OCI-LY1 (cell line): Measurements from ENCODE around the gene CPEB2.

Experiments used
- H2AFZ ChIP-seq: fragments of 200-600 bp; sonication (generic), shearing (Covaris generic); 2 replicates; pipeline ENCODE4 v1.6.0; 2014; ENCODE audit warnings: antibody characterized with exemption, mild to moderate bottlenecking, low read length
- H3F3A ChIP-seq: fragments of 200-600 bp; sonication (generic), shearing (Covaris generic); 2 replicates; pipeline ENCODE4 v1.6.0; 2014; ENCODE audit warnings: mild to moderate bottlenecking, antibody characterized with exemption, low read length, moderate library complexity; ENCODE audit not compliant: insufficient read depth
- H3K27ac ChIP-seq: fragments of 200-600 bp; sonication (generic); 2 replicates; pipeline ENCODE4 v1.5.1; 2014; ENCODE audit warnings: low read length, mixed run types, mild to moderate bottlenecking, low read depth; ENCODE audit not compliant: poor library complexity, severe bottlenecking
- H3K27me3 ChIP-seq: fragments of 200-600 bp; sonication (generic); 2 replicates; pipeline ENCODE4 v1.6.0; 2014; ENCODE audit warnings: antibody characterized with exemption, mild to moderate bottlenecking, low read length, moderate library complexity; ENCODE audit not compliant: insufficient read depth
- H3K36me3 ChIP-seq: fragments of 200-600 bp; sonication (generic); 2 replicates; pipeline ENCODE4 v1.6.1; 2014; ENCODE audit warnings: mild to moderate bottlenecking, antibody characterized with exemption, low read length, moderate library complexity, mixed read lengths; ENCODE audit not compliant: insufficient read depth
- H3K4me1 ChIP-seq: fragments of 200-600 bp; sonication (generic); 2 replicates; pipeline ENCODE4 v1.5.1; 2014; ENCODE audit warnings: mild to moderate bottlenecking, low read length, moderate library complexity; ENCODE audit not compliant: insufficient read depth, severe bottlenecking
- H3K4me2 ChIP-seq: fragments of 200-600 bp; sonication (generic), shearing (Covaris generic); 2 replicates; pipeline ENCODE4 v1.6.1; 2014; ENCODE audit warnings: low read length
- H3K4me3 ChIP-seq: fragments of 200-600 bp; sonication (generic); 2 replicates; pipeline ENCODE4 v1.5.1; 2014; ENCODE audit warnings: low read length, low read depth, mild to moderate bottlenecking, mixed read lengths; ENCODE audit not compliant: poor library complexity, severe bottlenecking
- H3K79me2 ChIP-seq: fragments of 200-600 bp; shearing (Covaris generic); 2 replicates; pipeline ENCODE4 v1.6.1; 2016; ENCODE audit warnings: mixed run types, low read length, mixed read lengths; ENCODE audit not compliant: insufficient read depth
- H3K9ac ChIP-seq: fragments of 200-600 bp; sonication (generic), shearing (Covaris generic); 2 replicates; pipeline ENCODE4 v1.6.1; 2014; ENCODE audit warnings: mild to moderate bottlenecking, low read length, mixed read lengths
- H3K9me2 ChIP-seq: fragments of 200-600 bp; sonication (generic), shearing (Covaris generic); 2 replicates; pipeline ENCODE4 v1.6.1; 2014; ENCODE audit warnings: low read depth, mild to moderate bottlenecking, low read length, mixed read lengths
- H3K9me3 ChIP-seq: fragments of 200-600 bp; shearing (Covaris generic); 2 replicates; pipeline ENCODE4 v1.6.1; 2014; ENCODE audit warnings: low read length, mixed read lengths
- H4K20me1 ChIP-seq: fragments of 200-600 bp; sonication (generic), shearing (Covaris generic); 2 replicates; pipeline ENCODE4 v1.6.0; 2016; ENCODE audit warnings: mild to moderate bottlenecking, low read length; ENCODE audit not compliant: insufficient read depth
- EZH2 ChIP-seq: fragments of 200-600 bp; sonication (generic), shearing (Covaris generic); IDR thresholded peaks from 2 replicates; pipeline ENCODE4 v1.8.0; 2017; ENCODE audit warnings: borderline replicate concordance, mixed run types, mild to moderate bottlenecking, antibody characterized with exemption, low read length, moderate library complexity, mixed read lengths
- TF ChIP-seq, protein P1 (sequence below): fragments of 200-600 bp; sonication (generic), shearing (Covaris generic); IDR thresholded peaks from 2 replicates; pipeline ENCODE4 v1.5.1; 2017; ENCODE audit warnings: mild to moderate bottlenecking, antibody characterized with exemption, low read length, moderate library complexity, mixed read lengths

CPEB2 gene

DNA sequence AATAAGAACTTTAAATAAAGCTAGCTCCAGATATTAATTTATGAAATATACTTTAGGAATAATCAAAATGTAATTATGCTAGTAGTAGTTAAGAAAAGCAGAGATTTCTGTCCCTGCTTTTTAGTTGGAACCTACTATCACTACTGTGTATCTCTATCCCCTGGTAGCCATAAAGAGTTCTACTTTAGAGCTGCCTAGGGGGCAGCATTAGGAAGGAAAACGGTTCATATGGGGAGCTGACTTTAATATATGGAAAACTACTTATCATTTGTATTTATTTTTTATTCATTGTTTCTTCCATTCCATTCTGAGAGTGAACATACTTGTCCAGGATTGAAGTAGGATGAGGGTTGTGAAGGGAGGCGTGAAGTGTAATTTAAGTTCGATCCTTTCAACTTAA is 40.9 kb downstream of the CPEB2 start:
- Histone ChIP-seq H3K9ac (no peak overlapping the region), H3K27me3 (no peaks in the 10 kb centered on the region), H3K4me1 (no peaks in the 10 kb centered on the region), H3K79me2 (no peaks in the 10 kb centered on the region), H3K4me2 (no peak overlapping the region), H3K9me3 (no peaks in the 10 kb centered on the region), H3K36me3 (no peaks in the 10 kb centered on the region), H3F3A (no peaks in the 10 kb centered on the region), H3K27ac (no peak overlapping the region), H3K9me2 (no peaks in the 10 kb centered on the region), H3K4me3 (no peak overlapping the region), H2AFZ (no peak overlapping the region), H4K20me1 (no peaks in the 10 kb centered on the region)
- no peak for TF ChIP-seq EZH2
- TF ChIP-seq, protein P1, sequence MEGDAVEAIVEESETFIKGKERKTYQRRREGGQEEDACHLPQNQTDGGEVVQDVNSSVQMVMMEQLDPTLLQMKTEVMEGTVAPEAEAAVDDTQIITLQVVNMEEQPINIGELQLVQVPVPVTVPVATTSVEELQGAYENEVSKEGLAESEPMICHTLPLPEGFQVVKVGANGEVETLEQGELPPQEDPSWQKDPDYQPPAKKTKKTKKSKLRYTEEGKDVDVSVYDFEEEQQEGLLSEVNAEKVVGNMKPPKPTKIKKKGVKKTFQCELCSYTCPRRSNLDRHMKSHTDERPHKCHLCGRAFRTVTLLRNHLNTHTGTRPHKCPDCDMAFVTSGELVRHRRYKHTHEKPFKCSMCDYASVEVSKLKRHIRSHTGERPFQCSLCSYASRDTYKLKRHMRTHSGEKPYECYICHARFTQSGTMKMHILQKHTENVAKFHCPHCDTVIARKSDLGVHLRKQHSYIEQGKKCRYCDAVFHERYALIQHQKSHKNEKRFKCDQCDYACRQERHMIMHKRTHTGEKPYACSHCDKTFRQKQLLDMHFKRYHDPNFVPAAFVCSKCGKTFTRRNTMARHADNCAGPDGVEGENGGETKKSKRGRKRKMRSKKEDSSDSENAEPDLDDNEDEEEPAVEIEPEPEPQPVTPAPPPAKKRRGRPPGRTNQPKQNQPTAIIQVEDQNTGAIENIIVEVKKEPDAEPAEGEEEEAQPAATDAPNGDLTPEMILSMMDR = 0 out of 2 replicates have a peak, but pooled peaks have one; percentile 7

DNA sequence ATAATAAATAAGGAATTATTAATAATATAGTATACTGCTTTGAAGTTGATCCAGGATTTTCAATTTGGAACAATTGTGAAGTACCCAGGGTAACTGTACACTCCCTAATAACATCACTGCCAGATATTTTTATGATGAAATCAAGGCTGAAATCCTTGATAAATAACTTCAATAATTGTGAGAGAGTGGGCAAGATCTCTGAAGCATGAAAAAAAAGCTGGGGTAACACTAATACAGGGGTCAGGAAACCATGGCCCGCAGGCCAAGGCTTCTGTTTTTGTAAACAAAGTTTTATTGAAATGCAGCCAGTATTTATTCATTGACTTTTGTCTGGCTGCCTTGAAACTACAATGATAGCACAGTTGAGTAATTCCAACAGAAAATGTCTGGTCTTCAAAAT is 41.6 kb downstream of the CPEB2 start:
- H3K36me3 ChIP-seq = no peaks in the 10 kb centered on the region
- no peak overlapping the region for H3K9ac ChIP-seq
- no peaks in the 10 kb centered on the region for H3K9me2 ChIP-seq
- no peaks in the 10 kb centered on the region for H3K79me2 ChIP-seq
- H3K27me3 ChIP-seq = no peaks in the 10 kb centered on the region
- no peaks in the 10 kb centered on the region for H3K9me3 ChIP-seq
- H3K4me3 ChIP-seq = no peak overlapping the region
- H2AFZ ChIP-seq = no peak overlapping the region
- H4K20me1 ChIP-seq = no peaks in the 10 kb centered on the region
- no peaks in the 10 kb centered on the region for H3K4me1 ChIP-seq
- no peak overlapping the region for H3K27ac ChIP-seq
- no peak overlapping the region for H3K4me2 ChIP-seq
- TF ChIP-seq, protein P1 = no peak
- TF ChIP-seq EZH2 = no peak
- H3F3A ChIP-seq = no peaks in the 10 kb centered on the region

DNA sequence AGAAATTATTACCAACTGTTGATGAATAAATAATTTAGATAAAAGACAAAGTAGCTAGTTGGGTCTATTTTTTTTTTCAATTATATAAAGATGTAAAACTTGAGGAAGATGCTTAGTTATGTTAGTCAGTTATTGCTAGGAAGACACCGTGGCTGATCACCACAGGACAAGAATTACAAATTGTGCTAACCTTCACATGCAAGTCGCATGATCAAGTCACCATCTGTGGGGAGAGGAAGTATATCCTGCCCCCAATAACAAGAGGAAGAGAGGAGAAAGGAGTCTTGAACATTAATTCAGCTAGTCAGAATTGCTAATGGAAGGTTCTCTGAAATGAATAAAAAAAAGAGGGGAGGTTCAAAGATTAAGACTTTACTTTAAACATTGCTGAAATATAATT is 52.3 kb downstream of the CPEB2 start:
- Histone ChIP-seq H3K27me3 (no peaks in the 10 kb centered on the region), H3K9ac (no peak overlapping the region), H4K20me1 (no peaks in the 10 kb centered on the region), H3K9me3 (no peaks in the 10 kb centered on the region), H3K4me3 (no peak overlapping the region), H3K36me3 (no peaks in the 10 kb centered on the region; the same call in 1 of the 2 replicates), H3K79me2 (no peaks in the 10 kb centered on the region), H3K9me2 (no peaks in the 10 kb centered on the region), H3K4me1 (no peaks in the 10 kb centered on the region), H3F3A (no peaks in the 10 kb centered on the region), H2AFZ (no peak overlapping the region), H3K27ac (no peak overlapping the region), H3K4me2 (no peak overlapping the region)
- TF ChIP-seq, protein P1 = no peak
- no peak for TF ChIP-seq EZH2
